ENCODE data around the gene TLE4. TPM values are rescaled to one million over a fixed set of nuclear protein-coding genes. Genes with fewer than 3 reads are reported as not detected.

Gene TLE4
- polyA plus RNA-seq, 1 of the 3 experiments (the other 2 are of a cell fraction): 40.4 TPM

DNA sequence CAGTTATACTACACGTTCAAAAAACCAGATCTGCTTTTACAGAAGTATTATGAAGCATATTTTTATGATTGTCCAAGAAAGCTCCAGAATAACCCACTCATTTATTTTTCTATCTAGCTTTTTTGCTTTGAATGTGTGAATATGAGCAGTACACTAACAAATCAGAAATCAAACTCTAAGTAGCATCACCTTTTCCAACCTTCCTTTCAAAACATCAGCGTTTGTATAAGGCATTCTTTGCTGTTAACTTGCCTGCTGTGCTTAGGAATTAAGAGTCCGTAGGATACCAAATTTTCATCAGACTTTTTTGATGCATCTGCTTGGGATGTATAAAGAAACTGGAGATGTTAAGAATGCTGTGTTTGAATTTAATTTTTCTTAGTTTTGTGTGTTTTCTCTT is 3.8 kb downstream of the TLE4 start:
- Histone ChIP-seq H3K4me2 (peak overlapping the region; percentile 70), H3K36me3 (replicated peaks in 1 of 2; ENCODE audit: control insufficient read depth in 1 of 2, insufficient read depth in 2 of 2, low read length in 1 of 2) (peaks cover 22 to 25% of the 10 kb centered on the region in 2 experiments), H3F3A (replicated peaks; ENCODE audit: insufficient read depth) (peaks cover 4% of the 10 kb centered on the region), H3K27me3 (ENCODE audit: insufficient read depth) (no peaks in the 10 kb centered on the region), H3K9me3 (no peaks in the 10 kb centered on the region), H3K9ac (peak overlapping the region; percentile 97), H3K4me3 (ENCODE audit: low read depth in 2 of 2, low read length in 1 of 2) (peak overlapping the region; percentile 48 to 87; a peak in 3 of 4 replicates), H3K79me2 (ENCODE audit: insufficient read depth) (peaks cover 86% of the 10 kb centered on the region), H3K9me2 (no peaks in the 10 kb centered on the region), H3K27ac (ENCODE audit: low read depth in 2 of 2, low read length in 1 of 2) (peak overlapping the region; percentile 28 to 97), H2AFZ (ENCODE audit: low read depth) (no peak overlapping the region), H3K4me1 (ENCODE audit: control insufficient read depth in 1 of 2, insufficient read depth in 2 of 2, low read depth in 1 of 2, low read length in 1 of 2) (peaks cover 15 to 29% of the 10 kb centered on the region in 2 experiments; a peak in 3 of 4 replicates), H4K20me1 (ENCODE audit: insufficient read depth) (peaks cover 15% of the 10 kb centered on the region; the same call in 1 of the 2 replicates)
- ChIA-PET CTCF (no interaction called here), POLR2A (no interaction called here)
- DNase-seq: no peak
- WGBS (ENCODE audit: low lambda C conversion rate): 23% methylated on average over 3 of the region's 3 CpGs
- TF ChIP-seq YY1 (IDR thresholded peaks at IDR 0.05; ENCODE audit: low read depth): no peak
- no peak for TF ChIP-seq POLR2AphosphoS5 (IDR thresholded peaks at IDR 0.05; ENCODE audit: low read depth, low read length)
- no peak for TF ChIP-seq FOSL2 (IDR thresholded peaks at IDR 0.05; ENCODE audit: borderline replicate concordance, low read depth)
- TF ChIP-seq NFIC (IDR thresholded peaks at IDR 0.05; ENCODE audit: borderline replicate concordance): no peak
- TF ChIP-seq TAF1 (IDR thresholded peaks at IDR 0.05; ENCODE audit: borderline replicate concordance, low read depth, low read length): no peak
- TF ChIP-seq FOXM1 (IDR thresholded peaks at IDR 0.05; ENCODE audit: low read depth): no peak
- no peak for TF ChIP-seq JUND (IDR thresholded peaks at IDR 0.05)
- TF ChIP-seq SIN3A (IDR thresholded peaks at IDR 0.05; ENCODE audit: borderline replicate concordance, low read depth, low read length): no peak
- TF ChIP-seq EP300 (IDR thresholded peaks at IDR 0.05; ENCODE audit: borderline replicate concordance in 1 of 2, low read depth in 1 of 2, low read length in 1 of 2): no peak
- TF ChIP-seq, protein P1, sequence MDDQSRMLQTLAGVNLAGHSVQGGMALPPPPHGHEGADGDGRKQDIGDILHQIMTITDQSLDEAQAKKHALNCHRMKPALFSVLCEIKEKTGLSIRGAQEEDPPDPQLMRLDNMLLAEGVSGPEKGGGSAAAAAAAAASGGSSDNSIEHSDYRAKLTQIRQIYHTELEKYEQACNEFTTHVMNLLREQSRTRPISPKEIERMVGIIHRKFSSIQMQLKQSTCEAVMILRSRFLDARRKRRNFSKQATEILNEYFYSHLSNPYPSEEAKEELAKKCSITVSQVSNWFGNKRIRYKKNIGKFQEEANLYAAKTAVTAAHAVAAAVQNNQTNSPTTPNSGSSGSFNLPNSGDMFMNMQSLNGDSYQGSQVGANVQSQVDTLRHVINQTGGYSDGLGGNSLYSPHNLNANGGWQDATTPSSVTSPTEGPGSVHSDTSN (IDR thresholded peaks at IDR 0.05): no peak
- TF ChIP-seq NRF1 (IDR thresholded peaks at IDR 0.05; ENCODE audit: low read depth, low read length): no peak
- no peak for TF ChIP-seq IRF3 (IDR thresholded peaks at IDR 0.05; ENCODE audit: low read depth, low read length)
- TF ChIP-seq RFX5 (IDR thresholded peaks at IDR 0.05; ENCODE audit: low read length): no peak
- no peak for TF ChIP-seq FOXJ3 (CRISPR knock-in tag; IDR thresholded peaks at IDR 0.05)
- TF ChIP-seq REST (IDR thresholded peaks at IDR 0.05; ENCODE audit: low read depth, low read length): no peak
- TF ChIP-seq TCF12 (IDR thresholded peaks at IDR 0.05): no peak
- no peak for TF ChIP-seq TEAD4 (IDR thresholded peaks at IDR 0.05; ENCODE audit: borderline replicate concordance, insufficient read depth)
- no peak for TF ChIP-seq RAD21 (IDR thresholded peaks at IDR 0.05; ENCODE audit: low read length)
- no peak for TF ChIP-seq RXRA (IDR thresholded peaks at IDR 0.05; ENCODE audit: borderline replicate concordance, low read depth)

Data from SK-N-SH (cell line).